Glomerular visceral epithelial cell (primary cell): ENCODE measurements around the gene PARM1.
"Not testable (repeated sequence)": the region's sequence is repeated elsewhere in the genome, so short reads cannot be mapped to it uniquely, and the experiment has no call there.

Experiments
- DNase-seq: peaks from one replicate; pipeline ENCODE4 v3.0.0-alpha.2; 2016; ENCODE audit errors: extremely low spot score

The PARM1 gene

DNA sequence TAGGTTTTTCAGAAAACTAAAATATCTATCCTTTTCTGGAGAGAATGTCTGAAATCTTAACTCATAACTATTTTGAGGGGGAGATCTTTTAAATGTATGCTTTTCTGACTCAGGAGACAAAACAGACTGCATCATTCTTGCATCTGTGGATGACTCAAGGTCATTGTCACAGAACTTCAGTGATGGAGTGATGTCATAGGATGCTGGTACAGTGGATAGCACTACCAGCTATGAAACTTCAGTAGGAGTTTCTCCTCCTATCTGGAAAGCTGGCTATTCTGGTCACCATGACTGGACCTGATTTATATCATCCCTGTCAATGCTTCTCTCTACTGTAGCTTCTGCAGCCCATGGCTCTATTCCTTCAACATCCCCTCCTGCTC is 50.3 kb downstream of the PARM1 start:
- no peak for DNase-seq

DNA sequence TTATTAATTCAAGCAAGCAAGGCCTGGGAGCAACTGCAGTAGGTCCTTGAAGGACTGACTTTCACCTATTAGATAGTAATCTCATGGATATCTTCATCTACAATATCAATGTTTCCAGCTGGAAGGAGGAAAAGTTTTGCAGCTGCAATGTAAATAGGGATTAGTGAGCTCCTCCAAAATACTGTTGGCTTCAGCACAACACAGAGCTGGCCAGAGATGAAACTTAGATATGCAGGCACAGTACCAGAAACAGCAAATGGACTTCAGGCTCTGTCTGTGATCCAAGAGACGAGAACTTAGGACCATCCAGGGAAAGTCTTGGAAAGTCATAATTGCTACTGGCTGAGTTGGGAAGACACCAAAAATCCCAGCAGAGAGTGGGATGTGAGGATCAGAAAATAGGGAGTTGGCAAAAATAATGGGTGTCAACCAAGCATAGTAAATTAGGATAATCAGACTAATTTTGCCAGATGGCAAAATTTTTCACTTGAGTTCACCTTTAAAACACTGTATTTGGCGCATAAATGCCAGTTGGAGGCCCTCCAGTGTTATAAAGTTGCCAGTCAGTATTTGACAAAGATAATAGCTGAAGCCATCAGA is 57.5 kb downstream of the PARM1 start:
- DNase-seq = no peak

DNA sequence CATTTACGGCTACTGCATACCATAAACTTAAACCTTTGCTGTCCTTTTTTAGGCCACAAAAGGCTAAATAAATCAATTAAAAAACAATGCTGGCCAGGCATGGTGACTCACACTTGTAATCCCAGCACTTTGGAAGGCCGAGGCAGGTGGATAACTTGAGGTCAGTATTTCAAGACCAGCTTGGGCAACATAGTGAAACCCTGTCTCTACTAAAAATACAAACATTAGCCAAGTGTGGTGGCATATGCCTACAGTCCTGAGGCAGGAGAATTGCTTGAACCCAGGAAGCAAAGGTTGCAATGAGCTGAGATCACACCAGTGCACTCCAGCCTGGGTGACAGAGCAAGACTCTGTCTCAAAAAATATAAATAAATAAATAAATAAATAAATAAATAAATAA is 61.5 kb downstream of the PARM1 start:
- DNase-seq = not testable (repeated sequence)

DNA sequence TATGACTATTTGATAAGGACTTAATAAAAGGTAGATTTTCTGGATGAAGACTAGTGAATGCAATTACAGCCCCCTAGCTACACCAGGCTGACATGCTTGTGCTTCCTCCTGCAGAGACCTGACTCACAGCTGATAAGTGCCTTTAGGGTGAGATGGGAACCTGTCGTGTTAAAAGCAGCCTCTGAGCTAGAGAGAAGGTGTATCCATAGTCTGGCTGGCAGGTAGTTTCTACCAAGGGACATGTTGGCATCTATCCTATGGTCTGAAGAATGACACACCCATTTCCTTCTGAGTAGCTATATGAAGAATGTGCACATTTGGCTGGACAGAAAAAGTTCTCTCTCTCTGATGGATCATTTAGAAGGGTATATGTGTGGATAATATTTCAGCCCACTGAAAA is 64.1 kb downstream of the PARM1 start:
- no peak for DNase-seq

DNA sequence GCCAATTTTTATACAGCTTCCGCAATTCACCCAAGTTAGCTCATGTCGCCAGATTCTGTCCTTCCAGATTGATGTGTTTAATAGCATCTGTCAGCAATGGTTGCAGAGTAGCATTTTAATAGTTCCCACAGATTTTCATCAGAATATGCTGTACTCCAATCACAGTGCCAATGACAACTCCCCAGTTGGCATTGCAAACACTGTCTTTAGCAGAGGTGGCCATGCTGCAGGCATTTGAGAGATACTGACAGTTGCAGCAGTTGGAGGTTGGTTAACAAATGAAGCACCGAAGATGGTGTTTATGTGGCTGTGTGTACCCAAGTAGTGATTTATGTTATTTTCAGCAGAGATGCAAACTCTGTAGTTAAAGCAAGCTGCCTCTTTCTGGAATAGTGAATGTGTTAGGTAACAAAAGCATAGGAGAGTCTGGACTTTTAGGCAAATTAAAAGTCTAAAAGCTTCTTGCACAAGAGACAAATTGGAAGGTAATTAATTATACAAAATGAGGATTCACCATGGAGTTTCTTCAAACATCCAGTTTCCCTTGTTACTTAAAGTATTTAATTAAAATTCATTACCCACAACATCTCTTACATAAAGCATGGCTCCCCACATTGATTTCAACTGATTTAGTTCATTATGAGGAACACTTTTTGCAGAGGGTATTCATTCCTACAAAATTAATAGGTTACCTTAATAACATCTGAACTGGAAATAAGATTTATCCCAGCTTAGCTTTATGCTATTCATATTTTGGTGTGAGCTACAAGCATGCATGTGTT is 65.2 kb downstream of the PARM1 start:
- no peak for DNase-seq

DNA sequence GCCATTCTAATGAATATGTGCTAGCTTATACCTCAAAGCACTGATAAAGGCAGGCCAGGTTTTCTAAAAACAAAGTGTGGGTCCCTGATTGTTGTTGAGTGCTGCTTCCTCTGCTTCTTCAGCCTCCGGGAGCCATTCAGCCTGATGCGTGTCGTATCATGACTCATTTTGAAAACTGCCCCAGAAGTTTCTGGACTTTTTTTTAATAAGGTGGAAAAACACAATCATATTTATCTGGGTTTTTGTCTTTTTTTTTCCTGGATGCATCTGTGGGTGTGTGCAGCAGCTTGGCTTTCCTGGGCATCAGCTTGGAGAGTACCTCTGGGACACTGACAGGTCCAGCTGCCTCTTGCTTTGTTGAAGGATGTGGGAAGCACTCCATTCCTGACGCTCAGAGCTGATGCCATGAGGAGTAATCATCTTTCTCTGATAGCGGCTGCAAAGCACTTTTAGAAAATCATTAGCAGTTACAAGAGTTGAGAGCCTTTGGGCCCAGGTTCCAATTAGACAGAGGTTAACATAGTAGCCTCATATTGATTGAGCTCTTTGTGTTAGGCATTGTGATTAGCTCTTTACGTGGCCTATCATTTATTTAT is 66.9 kb downstream of the PARM1 start:
- no peak for DNase-seq

DNA sequence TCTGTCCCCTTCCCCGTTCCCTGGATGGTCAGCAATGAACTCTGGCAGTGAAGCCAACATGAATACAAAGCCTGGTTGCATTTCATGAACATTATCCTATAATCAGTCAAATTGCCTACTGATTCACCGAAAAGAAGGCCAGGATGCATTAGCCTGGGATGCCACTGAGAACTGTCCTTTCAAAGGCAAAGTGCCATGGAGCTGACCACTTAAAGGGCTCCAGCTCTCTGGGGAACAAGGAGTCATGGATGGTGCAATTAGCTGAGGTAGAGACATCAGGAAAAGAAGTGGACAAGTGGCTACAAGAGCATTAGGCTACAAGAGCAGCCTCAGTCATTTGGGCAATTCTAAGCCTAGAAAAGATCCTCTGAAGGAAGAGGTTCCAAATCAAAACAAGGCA is 69.0 kb downstream of the PARM1 start:
- no peak for DNase-seq

DNA sequence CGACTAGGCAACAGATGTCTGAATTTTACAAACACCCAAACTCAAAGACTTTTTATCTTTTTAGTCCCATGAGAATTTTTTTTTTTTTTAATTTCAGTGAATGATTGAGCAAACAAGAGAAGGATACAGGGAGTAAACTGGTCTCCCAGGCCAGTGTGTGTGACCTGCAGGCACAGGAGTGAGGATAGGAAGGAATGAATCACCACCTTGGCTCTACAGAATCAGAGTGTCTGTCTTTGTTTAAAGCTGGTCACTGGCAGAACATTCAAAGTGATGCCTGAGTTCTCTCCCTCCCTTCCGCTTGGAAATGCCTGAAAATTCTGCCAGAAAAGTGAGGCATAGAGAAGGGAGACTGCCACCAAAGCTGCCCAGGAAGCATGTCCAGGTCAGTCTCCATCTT is 69.5 kb downstream of the PARM1 start:
- no peak for DNase-seq

DNA sequence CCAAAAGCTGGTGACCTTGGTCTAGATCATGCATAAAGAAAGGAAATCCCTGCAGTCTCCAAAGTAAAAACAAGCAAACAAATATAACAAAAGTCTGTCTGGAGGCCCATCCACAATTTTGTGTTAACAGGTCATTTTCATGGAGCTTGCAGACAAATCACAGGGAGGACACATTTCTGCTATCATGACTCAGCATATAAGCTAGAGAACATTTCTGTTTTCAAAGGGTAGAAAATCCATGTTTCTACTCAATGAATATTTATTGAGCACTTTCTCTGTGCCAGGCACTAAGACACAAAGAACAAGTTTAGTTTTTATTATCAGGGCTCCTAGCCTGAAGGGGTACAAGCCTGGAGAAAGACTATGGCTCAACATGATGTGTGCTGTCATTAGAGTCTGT is 71.1 kb downstream of the PARM1 start:
- DNase-seq = no peak

DNA sequence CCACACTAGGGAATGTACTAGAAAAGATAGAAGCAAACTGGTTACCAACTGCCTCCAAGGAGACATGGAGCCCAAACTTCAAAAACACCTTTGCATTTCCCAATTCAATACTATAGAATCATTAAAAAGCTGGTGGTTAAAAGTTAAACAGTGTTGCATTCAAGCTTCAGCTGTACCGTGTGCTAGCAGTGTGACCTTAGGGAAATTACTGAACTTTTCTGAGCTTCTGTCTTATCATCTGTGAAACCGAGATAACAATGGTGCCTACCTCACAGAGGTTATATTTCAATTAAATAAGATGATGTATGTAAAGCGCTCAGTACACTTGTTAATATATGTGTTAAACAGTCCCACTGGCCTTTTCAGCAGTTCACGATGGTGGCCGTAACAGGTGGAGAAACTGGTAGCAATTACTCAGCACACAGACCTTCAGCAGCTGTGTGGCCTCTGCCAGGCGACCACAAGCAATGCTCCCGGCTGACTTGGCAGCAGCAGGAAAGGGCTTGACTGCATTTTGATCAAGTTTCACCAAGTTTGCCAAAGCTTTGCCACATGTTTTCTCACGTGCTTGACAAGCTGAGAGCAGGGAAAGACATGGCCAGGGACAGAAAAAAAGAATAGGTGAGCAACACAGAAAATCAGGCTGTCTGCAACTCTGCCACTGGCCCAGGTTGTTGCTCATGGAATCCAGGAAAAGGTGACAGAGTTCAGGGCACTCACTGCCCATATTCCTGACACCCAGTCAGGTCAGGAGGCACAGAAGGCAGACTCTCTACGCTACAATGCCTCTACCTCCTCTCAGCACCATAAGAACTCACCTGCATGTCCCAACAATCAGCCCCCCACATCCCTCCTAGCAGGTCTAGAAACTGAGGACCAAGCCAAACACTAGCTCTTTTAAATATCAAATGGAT is 72.1 kb downstream of the PARM1 start:
- no peak for DNase-seq

DNA sequence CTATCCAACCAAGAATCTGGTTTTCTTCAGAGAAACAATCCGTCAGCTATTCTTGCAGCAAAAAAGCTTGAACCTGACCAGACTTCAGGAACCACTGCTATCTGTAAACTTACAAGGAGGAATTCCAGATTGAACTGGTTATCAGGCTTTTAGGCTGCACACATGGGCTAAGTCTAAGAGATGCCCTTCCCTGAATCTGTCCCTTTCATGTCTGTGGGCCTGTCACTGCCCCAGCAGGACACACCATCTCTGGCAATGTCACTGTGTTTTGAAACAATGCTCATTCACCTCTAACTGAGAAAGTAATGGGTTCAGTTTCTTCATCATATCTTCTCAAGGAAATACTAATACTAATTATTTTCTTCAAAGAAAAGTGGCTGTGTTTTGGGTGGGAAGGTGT is 72.8 kb downstream of the PARM1 start:
- no peak for DNase-seq

DNA sequence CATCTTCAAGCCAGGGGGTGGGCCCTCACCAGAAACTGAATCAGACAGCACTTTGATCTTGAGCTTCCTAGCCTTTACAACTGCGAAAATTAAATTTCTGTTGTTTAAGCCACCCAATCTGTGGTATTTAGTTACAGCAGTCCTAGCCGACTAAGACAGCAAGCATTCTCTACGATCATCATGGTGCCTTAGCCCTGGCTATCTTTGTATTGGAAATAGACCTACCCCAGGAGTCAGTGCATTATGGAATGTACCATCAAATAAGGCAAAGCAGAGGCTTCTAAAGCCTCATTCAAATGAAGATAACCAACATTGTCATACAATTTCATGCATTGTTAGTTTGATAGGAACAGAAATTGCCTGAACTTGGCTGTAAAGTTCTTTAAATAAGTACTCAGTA is 75.0 kb downstream of the PARM1 start:
- DNase-seq = no peak

DNA sequence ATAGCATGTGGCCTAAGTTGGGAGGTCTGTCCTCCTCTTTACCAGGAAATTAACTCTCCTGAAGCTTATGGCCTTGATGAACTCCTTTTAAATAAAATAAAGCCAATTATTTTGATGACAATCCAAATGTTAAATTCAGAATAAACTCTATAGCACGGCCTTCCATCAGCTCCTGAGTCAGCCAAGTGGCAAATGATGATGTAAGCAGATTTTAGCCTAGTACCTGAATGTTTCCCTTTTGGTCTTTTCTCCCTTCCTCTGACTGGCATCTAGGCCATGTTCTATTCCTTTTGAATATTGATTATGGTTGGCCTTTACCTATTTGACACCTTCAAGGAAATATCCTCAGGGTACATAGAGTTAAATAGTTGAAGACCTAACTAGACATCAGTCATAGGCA is 76.2 kb downstream of the PARM1 start:
- no peak for DNase-seq

DNA sequence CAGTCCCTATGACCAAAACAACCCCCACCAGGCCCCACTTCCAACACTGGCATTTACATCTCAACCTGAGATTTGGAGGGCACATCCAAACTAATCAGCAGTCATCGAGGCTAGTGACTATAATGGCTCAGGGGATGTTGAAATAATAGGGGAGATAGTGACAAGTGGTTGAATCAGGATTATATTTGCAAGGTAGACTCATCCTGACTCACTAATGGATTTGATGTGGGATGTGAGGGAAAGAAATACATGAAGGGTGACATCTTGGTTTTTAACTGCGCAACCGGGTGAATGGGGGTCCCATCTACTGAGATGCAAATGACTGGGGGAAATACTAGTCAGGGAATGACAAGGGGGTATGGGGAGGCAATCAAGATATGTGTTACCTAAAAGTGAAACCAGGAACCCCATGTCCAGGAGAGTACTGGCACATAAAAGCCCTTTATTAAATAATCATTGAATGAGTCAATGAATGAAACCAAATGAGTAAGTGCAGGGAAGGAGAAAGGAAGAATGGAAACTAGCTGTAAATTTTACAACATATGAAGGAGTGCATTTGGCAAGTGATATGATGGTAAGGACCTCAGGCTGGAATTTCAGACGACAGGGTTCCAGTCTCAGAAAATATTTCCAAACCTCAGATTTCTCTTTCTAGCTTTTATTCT is 78.3 kb downstream of the PARM1 start:
- DNase-seq = no peak

DNA sequence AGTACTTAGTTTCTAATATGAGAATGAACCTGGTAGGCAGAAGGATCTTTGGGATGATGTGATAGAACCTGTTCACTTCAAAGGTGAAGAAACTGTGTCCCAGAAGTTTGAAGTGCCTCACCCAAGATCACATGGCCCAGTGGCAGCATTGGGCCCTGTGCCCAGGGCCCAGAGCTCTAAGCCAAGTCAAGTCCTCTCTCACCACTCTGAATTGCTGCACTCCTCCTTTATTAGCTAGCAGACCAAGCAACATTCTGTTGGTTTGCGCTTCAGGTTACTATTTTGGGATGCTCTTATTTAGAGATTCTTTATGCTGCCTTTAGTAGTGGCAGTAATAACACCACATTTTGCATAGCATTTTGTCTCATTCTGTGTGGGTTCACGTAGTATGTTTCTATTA is 82.7 kb downstream of the PARM1 start:
- DNase-seq = no peak

DNA sequence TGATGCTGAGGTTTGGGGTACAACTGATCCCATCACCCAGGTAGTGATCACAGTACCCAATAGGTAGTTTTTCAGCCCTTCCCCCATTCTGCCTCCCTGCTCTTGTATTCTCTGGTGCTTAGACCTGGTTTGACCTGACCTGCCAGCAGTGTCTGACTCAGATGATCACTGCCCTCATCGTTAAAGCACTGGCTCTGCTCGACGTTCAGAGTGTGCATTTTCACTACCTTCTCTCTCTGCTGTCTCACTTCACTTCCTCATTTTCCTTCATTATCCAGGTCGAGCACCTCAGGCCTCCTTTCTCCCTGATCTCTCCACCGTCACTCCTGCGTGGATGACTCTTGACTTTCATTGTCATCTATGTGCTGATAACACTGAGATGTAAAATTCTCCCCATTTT is 83.6 kb downstream of the PARM1 start:
- DNase-seq = no peak

DNA sequence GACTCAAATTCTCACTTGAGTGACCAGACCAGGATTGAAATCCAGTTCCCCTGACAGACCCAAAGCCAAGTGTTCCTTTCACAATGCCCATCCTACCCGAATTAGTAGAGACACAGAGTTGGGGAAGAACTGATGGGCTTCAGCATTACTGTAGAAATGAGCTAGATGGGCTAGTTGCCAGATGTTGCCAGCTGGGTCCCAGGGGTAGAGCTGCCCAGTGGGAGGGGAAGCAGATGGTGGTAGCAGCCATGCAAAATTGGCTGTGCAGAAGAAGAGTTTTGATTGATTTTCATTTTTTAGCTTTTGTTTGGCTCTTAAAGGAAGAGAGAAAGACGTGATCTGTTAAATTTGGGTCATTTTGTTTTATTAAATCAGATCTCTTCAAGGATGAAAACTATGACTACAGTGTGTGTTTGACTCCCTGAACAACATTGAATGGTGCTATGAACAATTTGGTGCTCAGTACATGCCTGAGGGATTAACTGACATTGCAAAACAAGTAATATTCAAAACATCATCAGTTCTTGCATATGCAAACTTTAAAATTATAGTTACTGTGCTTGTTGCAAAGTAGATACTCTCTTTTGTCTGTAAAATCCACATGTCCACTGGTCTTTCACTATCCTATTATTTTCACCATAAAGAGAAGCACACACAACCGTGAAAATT is 86.0 kb downstream of the PARM1 start:
- DNase-seq = no peak

DNA sequence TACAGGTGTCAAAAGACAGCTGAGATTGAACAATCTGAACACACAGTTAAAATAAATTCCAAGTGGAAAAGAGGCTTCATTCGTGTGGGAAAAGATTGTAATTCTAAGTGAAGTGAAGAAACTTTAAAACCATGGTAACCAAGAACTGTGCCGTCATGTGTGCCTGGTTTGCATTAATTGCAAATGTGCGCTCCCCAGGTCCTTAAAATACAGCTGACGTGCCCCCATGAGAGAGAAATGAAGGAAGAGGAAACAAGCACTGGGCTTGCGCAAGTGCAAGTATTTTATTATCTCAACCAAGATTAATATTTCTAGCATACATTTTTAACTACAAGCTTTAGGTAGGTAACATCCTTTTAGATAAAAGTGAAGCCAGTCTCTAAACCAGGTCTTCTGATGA is 92.5 kb downstream of the PARM1 start:
- DNase-seq = no peak

DNA sequence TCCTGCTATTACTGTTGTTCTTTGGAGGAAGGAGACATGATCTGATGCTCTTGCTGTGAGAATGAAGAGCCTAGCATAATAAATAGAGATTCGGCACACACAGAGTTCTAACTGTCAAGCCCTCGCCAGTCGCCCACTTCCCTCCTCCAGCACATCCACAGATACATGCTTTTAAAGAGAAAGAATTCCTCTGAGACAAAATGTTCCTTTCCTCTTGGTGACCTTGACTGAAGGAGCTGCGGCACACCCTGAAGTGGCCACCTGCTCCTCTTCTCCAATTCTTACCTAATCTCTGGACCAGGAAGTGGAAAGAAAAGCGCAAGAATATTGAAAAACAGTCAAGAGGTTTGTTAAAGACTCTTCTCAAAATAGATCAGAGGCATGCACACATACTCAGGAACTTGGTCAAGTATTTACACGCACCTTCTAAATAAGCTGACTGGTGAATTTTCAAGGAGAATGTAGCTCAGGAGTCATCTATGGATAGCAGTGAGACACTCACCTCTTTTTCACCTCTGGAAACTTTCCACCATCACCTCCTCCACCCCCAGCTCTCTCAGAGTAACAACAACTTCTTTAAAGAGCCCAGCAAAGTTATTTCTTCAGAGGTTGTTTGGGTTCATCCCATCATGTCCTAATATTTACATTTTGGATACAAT is 95.4 kb downstream of the PARM1 start:
- DNase-seq = no peak

DNA sequence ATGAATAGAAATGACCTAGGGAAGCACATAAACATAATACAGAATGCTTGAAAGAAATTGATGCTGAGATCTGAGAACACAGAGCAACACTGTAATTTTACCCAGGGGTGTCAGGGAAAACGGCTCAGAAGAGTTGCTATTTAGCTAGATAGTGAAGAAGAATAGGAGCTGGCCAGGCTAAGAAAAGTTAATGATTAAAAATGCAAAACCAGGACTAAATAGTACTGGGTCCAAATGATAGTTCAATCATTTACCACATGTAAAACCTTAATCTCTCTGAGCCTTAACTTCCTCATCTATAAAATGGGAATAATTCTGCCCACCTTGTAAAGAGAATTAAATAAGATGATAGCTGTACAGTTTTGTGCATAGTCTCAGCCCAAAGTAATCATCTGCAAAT is 97.1 kb downstream of the PARM1 start:
- no peak for DNase-seq
